ENCODE results near the gene CIAO3. TPM values are rescaled to one million over a fixed set of nuclear protein-coding genes. Genes with fewer than 3 reads are reported as not detected.

CIAO3 gene
- total RNA-seq, 6 experiments from 2014 or later, result 16.9 to 20.5 (median 18.0) TPM

- Mint-ChIP-seq H3K36me3 (ENCODE audit: low read depth) (no peaks in the 10 kb centered on the region), H3K27me3 (ENCODE audit: insufficient read depth) (peaks cover 15% of the 10 kb centered on the region), H3K4me1 (ENCODE audit: low read depth) (peaks cover 26% of the 10 kb centered on the region), H3K27ac (no peak overlapping the region), H3K4me3 (no peak overlapping the region), H3K9me3 (no peaks in the 10 kb centered on the region)
- peak; percentile 47 for DNase-seq
- TF ChIP-seq CTCF (IDR thresholded peaks at IDR 0.05), result peak; percentile 99
These were observed 29.1 kb downstream of the CIAO3 start for GRCh38 chr16:711548-712320.

GRCh38 chr16:711084-711483, 29.7 kb downstream of the CIAO3 start:
- H3K4me1 Mint-ChIP-seq (ENCODE audit: low read depth), result peaks cover 21% of the 10 kb centered on the region
- no peaks in the 10 kb centered on the region for H3K9me3 Mint-ChIP-seq
- no peak overlapping the region for H3K4me3 Mint-ChIP-seq
- H3K36me3 Mint-ChIP-seq (ENCODE audit: low read depth), result no peaks in the 10 kb centered on the region
- peaks cover 20% of the 10 kb centered on the region for H3K27me3 Mint-ChIP-seq (ENCODE audit: insufficient read depth)
- TF ChIP-seq CTCF (IDR thresholded peaks at IDR 0.05), result no peak
- no peak overlapping the region for H3K27ac Mint-ChIP-seq
- no peak for DNase-seq

DNA sequence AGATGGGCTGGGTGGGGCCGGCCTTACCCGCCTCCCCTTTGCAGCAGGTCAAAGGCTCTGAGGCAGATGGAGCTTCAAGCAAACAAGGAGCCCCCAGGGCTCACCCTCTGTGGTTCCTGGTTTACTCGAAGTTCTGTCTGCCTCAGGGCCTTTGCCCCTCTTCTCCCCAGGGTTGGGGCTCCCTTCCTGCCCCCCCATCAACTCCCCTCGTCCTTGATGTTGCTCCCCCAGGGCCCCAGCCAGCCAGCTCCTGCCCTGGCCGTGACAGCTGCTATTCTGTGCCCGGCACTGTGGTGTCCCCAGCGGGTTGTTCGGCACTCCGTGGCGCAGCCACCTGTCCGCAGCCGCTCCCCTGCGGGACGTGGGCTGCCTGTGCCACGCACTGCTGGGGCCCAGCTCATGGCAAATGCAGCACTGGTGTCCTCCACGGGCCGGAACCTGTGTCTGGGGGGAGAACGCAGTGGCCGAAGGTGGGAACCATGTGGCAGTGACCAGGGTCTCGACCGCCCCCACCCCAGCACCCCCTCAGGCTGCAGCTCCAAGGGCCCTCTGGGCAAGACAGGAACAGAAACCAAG, 30.2 kb downstream of the CIAO3 start:
- Mint-ChIP-seq H3K4me3 (no peak overlapping the region), H3K36me3 (ENCODE audit: low read depth) (no peaks in the 10 kb centered on the region), H3K27me3 (ENCODE audit: insufficient read depth) (peaks cover 20% of the 10 kb centered on the region), H3K9me3 (no peaks in the 10 kb centered on the region), H3K4me1 (ENCODE audit: low read depth) (peaks cover 20% of the 10 kb centered on the region), H3K27ac (peak overlapping the region; percentile 58)
- TF ChIP-seq CTCF (IDR thresholded peaks at IDR 0.05), result no peak
- no peak for DNase-seq

DNA sequence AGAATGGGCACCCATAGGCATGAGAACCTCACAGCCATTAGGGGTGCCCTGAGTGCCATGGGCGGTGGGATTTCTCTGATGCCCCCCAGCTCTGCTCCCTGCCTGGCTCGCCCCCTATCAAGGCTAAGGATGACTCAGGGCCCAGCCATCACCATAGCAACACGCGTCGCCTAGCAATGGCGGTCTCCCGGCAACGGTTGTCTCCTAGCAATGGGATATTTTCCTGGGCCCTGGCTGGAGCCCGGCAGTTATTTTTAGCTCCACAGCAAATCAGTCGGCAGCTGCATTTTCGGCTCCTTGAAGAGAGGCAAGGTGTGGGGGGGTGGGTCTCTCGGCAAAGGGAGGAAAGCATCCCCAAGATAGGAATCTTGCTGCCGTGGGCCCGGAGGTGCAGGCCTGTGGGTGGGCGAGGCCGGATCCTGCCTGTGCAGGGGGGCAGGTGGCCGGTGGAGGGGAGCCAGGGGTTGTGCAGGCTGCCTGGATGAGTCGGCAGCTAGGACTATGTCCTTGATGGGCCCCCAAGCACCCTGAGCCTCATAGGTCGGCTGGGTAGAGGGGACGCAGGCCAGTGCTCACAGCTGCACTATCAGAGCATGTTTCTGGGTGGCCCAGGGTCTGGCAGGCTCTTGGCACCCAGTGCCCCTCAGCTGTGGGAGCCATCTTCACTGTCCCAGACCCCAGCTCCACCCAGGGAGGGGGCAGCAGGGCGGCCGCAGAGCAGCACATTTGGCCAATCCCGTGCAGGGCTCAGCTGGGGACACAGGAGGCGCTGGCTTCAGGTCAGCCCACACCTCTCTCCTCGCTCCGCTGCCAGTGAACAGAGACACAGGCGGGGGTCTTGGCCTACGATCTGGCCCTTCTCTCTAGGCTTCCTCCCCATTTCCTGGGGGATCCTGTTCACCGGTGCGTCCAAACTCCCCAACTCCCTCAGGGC, 31.0 kb downstream of the CIAO3 start:
- Mint-ChIP-seq H3K27ac (peak overlapping the region; percentile 58), H3K36me3 (ENCODE audit: low read depth) (no peaks in the 10 kb centered on the region), H3K4me3 (no peak overlapping the region), H3K9me3 (no peaks in the 10 kb centered on the region), H3K27me3 (ENCODE audit: insufficient read depth) (peaks cover 20% of the 10 kb centered on the region), H3K4me1 (ENCODE audit: low read depth) (peaks cover 20% of the 10 kb centered on the region)
- TF ChIP-seq CTCF (IDR thresholded peaks at IDR 0.05), result no peak; the same call in 1 of the 2 replicates
- DNase-seq, result peak; percentile 84

DNA sequence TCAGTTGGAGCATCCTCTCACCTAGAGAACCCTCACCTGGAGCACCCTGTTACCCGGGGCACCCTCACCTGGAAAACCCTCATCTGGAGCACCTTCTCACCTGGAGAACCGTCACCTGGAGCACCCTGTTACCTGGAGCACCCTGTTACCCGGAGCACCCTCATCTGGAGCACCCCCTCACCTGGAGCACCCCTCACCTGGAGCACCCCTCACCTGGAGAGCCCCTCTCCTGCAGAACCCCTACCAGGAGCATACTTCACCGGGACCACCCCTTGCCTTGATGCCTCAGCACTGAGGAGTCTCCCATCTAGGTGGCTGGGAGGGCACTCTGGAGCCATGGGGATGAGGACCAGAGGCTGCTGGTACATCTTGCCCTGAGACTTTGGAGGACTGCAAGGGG, 31.8 kb downstream of the CIAO3 start:
- TF ChIP-seq CTCF (IDR thresholded peaks at IDR 0.05), result no peak
- no peaks in the 10 kb centered on the region for H3K9me3 Mint-ChIP-seq
- H3K27me3 Mint-ChIP-seq (ENCODE audit: insufficient read depth), result peaks cover 21% of the 10 kb centered on the region
- no peak overlapping the region for H3K4me3 Mint-ChIP-seq
- H3K36me3 Mint-ChIP-seq (ENCODE audit: low read depth), result no peaks in the 10 kb centered on the region
- DNase-seq, result no peak
- H3K27ac Mint-ChIP-seq, result no peak overlapping the region
- peaks cover 17% of the 10 kb centered on the region for H3K4me1 Mint-ChIP-seq (ENCODE audit: low read depth)

Measured in HFFc6 (cell line).